ENCODE measurements around the gene RAPGEF4.

Gene RAPGEF4

GRCh38 chr2:172912266-172912665, 176.6 kb downstream of the RAPGEF4 start:
- Histone ChIP-seq H2BK12ac (ENCODE audit: low read length) (no peak overlapping the region), H4K8ac (ENCODE audit: low read depth, low read length) (no peak overlapping the region), H3K4ac (ENCODE audit: low read depth, low read length) (no peak overlapping the region), H3K4me2 (ENCODE audit: low read length) (no peak overlapping the region), H3K9me3 (ENCODE audit: insufficient read depth, low read depth, low read length) (peaks cover 2% of the 10 kb centered on the region), H3K18ac (ENCODE audit: low read length) (no peak overlapping the region), H3K4me3 (ENCODE audit: low read depth, low read length) (no peak overlapping the region), H4K91ac (ENCODE audit: low read depth, low read length) (no peak overlapping the region), H4K12ac (ENCODE audit: low read depth, low read length) (no peak overlapping the region), H2AFZ (ENCODE audit: insufficient read depth, low read length, poor library complexity) (no peak overlapping the region), H2BK120ac (ENCODE audit: insufficient read depth, low read length, poor library complexity) (no peak overlapping the region), H3K23ac (ENCODE audit: low read length) (no peak overlapping the region), H3K79me1 (ENCODE audit: low read length) (no peaks in the 10 kb centered on the region), H3K4me1 (ENCODE audit: control insufficient read depth in 1 of 2, insufficient read depth in 2 of 2, low read length in 2 of 2) (no peaks in the 10 kb centered on the region), H3K27ac (ENCODE audit: low read depth, low read length) (no peak overlapping the region), H2AK5ac (ENCODE audit: low read length) (no peak overlapping the region), H2BK5ac (ENCODE audit: low read depth, low read length, poor library complexity) (no peak overlapping the region), H3K9ac (ENCODE audit: low read length) (no peak overlapping the region), H3K14ac (ENCODE audit: low read length) (no peak overlapping the region), H3K79me2 (ENCODE audit: control insufficient read depth, insufficient read depth, low read length, poor library complexity) (no peaks in the 10 kb centered on the region), H3K36me3 (ENCODE audit: control insufficient read depth in 1 of 2, insufficient read depth in 2 of 2, low read length in 2 of 2) (no peaks in the 10 kb centered on the region), H3K27me3 (ENCODE audit: insufficient read depth, low read length) (no peaks in the 10 kb centered on the region)
- whole genome bisulfite sequencing (ENCODE audit: extremely low coverage, insufficient coverage, insufficient read length): no CpG with 5 or more reads among the region's 1 CpG
- no peak for DNase-seq

DNA sequence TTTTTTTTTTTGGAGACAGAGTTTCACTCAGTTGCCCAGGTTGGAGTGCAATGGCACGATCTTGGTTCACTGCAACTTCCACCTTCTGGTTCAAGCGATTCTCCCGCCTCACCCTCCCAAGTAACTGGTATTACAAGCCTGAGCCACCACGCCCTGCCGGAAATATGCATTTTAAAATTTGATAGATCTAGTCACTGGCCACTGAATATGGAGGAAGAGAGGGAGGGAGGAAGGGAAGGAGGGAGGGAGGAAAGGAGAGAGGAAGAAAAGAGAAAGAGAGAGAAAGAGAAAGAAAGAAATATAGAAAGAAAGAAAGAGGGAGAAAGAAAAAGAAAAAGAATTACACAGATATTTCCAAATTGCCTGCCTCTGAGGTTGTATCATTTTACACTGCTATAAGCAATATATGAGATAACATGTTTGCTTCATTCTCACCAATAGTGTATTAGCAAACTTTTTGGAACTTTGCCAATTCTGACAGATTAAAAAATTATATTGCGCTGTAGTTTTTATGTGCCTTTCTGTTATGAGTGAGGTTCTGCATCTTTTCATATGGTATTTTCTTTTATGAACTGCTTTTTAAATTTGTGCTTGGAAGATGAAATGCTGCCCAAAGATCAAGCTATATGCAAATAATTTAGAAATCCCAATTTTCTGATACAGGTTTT, 178.8 kb downstream of the RAPGEF4 start:
- H2AFZ ChIP-seq (ENCODE audit: insufficient read depth, low read length, poor library complexity): no peak overlapping the region
- H3K18ac ChIP-seq (ENCODE audit: low read length): no peak overlapping the region
- H3K4ac ChIP-seq (ENCODE audit: low read depth, low read length): no peak overlapping the region
- WGBS (ENCODE audit: extremely low coverage, insufficient coverage, insufficient read length): no CpG with 5 or more reads among the region's 6 CpGs
- no peaks in the 10 kb centered on the region for H3K27me3 ChIP-seq (ENCODE audit: insufficient read depth, low read length)
- no peak overlapping the region for H2BK5ac ChIP-seq (ENCODE audit: low read depth, low read length, poor library complexity)
- no peaks in the 10 kb centered on the region for H3K79me1 ChIP-seq (ENCODE audit: low read length)
- no peak overlapping the region for H3K9ac ChIP-seq (ENCODE audit: low read length)
- H3K4me3 ChIP-seq (ENCODE audit: low read depth, low read length): no peak overlapping the region
- H4K91ac ChIP-seq (ENCODE audit: low read depth, low read length): no peak overlapping the region
- no peak overlapping the region for H3K27ac ChIP-seq (ENCODE audit: low read depth, low read length)
- H4K8ac ChIP-seq (ENCODE audit: low read depth, low read length): no peak overlapping the region
- H3K4me2 ChIP-seq (ENCODE audit: low read length): no peak overlapping the region
- no peak overlapping the region for H4K12ac ChIP-seq (ENCODE audit: low read depth, low read length)
- no peak overlapping the region for H2BK12ac ChIP-seq (ENCODE audit: low read length)
- no peak overlapping the region for H3K14ac ChIP-seq (ENCODE audit: low read length)
- H3K79me2 ChIP-seq (ENCODE audit: control insufficient read depth, insufficient read depth, low read length, poor library complexity): no peaks in the 10 kb centered on the region
- no peak overlapping the region for H3K23ac ChIP-seq (ENCODE audit: low read length)
- H2BK120ac ChIP-seq (ENCODE audit: insufficient read depth, low read length, poor library complexity): no peak overlapping the region
- H3K9me3 ChIP-seq (ENCODE audit: insufficient read depth, low read depth, low read length): no peaks in the 10 kb centered on the region
- H3K4me1 ChIP-seq (ENCODE audit: control insufficient read depth in 1 of 2, insufficient read depth in 2 of 2, low read length in 2 of 2): no peaks in the 10 kb centered on the region
- no peak overlapping the region for H2AK5ac ChIP-seq (ENCODE audit: low read length)
- H3K36me3 ChIP-seq (ENCODE audit: control insufficient read depth in 1 of 2, insufficient read depth in 2 of 2, low read length in 2 of 2): no peaks in the 10 kb centered on the region
- DNase-seq: no peak

- H2BK12ac ChIP-seq (ENCODE audit: low read length): no peak overlapping the region
- no peak for DNase-seq
- H4K91ac ChIP-seq (ENCODE audit: low read depth, low read length): no peak overlapping the region
- H3K4me3 ChIP-seq (ENCODE audit: low read depth, low read length): no peak overlapping the region
- no peaks in the 10 kb centered on the region for H3K79me2 ChIP-seq (ENCODE audit: control insufficient read depth, insufficient read depth, low read length, poor library complexity)
- WGBS (ENCODE audit: extremely low coverage, insufficient coverage, insufficient read length): no CpG with 5 or more reads among the region's 3 CpGs
- no peak overlapping the region for H2AFZ ChIP-seq (ENCODE audit: insufficient read depth, low read length, poor library complexity)
- no peak overlapping the region for H3K4ac ChIP-seq (ENCODE audit: low read depth, low read length)
- no peak overlapping the region for H3K4me2 ChIP-seq (ENCODE audit: low read length)
- H4K12ac ChIP-seq (ENCODE audit: low read depth, low read length): no peak overlapping the region
- no peak overlapping the region for H3K23ac ChIP-seq (ENCODE audit: low read length)
- no peaks in the 10 kb centered on the region for H3K79me1 ChIP-seq (ENCODE audit: low read length)
- no peaks in the 10 kb centered on the region for H3K4me1 ChIP-seq (ENCODE audit: control insufficient read depth in 1 of 2, insufficient read depth in 2 of 2, low read length in 2 of 2)
- no peaks in the 10 kb centered on the region for H3K9me3 ChIP-seq (ENCODE audit: insufficient read depth, low read depth, low read length)
- no peak overlapping the region for H2AK5ac ChIP-seq (ENCODE audit: low read length)
- H3K36me3 ChIP-seq (ENCODE audit: control insufficient read depth in 1 of 2, insufficient read depth in 2 of 2, low read length in 2 of 2): no peaks in the 10 kb centered on the region
- H3K27me3 ChIP-seq (ENCODE audit: insufficient read depth, low read length): no peaks in the 10 kb centered on the region
- H3K9ac ChIP-seq (ENCODE audit: low read length): no peak overlapping the region
- no peak overlapping the region for H2BK120ac ChIP-seq (ENCODE audit: insufficient read depth, low read length, poor library complexity)
- no peak overlapping the region for H2BK5ac ChIP-seq (ENCODE audit: low read depth, low read length, poor library complexity)
- no peak overlapping the region for H3K27ac ChIP-seq (ENCODE audit: low read depth, low read length)
- H4K8ac ChIP-seq (ENCODE audit: low read depth, low read length): no peak overlapping the region
- H3K18ac ChIP-seq (ENCODE audit: low read length): no peak overlapping the region
- no peak overlapping the region for H3K14ac ChIP-seq (ENCODE audit: low read length)
Measured at GRCh38 chr2:172917716-172918115, 182.1 kb downstream of the RAPGEF4 start.

- H4K91ac ChIP-seq (ENCODE audit: low read depth, low read length): no peak overlapping the region
Measured at GRCh38 chr2:172919732-172920131, 184.1 kb downstream of the RAPGEF4 start.

More at GRCh38 chr2:172919732-172920131, 184.1 kb downstream of the RAPGEF4 start:
- H3K9ac ChIP-seq (ENCODE audit: low read length): no peak overlapping the region
- H3K18ac ChIP-seq (ENCODE audit: low read length): no peak overlapping the region
- no peak overlapping the region for H2AK5ac ChIP-seq (ENCODE audit: low read length)
- H4K12ac ChIP-seq (ENCODE audit: low read depth, low read length): no peak overlapping the region
- H3K4me1 ChIP-seq (ENCODE audit: control insufficient read depth in 1 of 2, insufficient read depth in 2 of 2, low read length in 2 of 2): no peaks in the 10 kb centered on the region
- no peak overlapping the region for H2AFZ ChIP-seq (ENCODE audit: insufficient read depth, low read length, poor library complexity)
- H3K9me3 ChIP-seq (ENCODE audit: insufficient read depth, low read depth, low read length): no peaks in the 10 kb centered on the region
- H2BK5ac ChIP-seq (ENCODE audit: low read depth, low read length, poor library complexity): no peak overlapping the region
- no peak overlapping the region for H3K4me2 ChIP-seq (ENCODE audit: low read length)
- H3K23ac ChIP-seq (ENCODE audit: low read length): no peak overlapping the region
- WGBS (ENCODE audit: extremely low coverage, insufficient coverage, insufficient read length): no CpG with 5 or more reads among the region's 5 CpGs
- H3K79me1 ChIP-seq (ENCODE audit: low read length): no peaks in the 10 kb centered on the region
- H3K36me3 ChIP-seq (ENCODE audit: control insufficient read depth in 1 of 2, insufficient read depth in 2 of 2, low read length in 2 of 2): no peaks in the 10 kb centered on the region
- H3K14ac ChIP-seq (ENCODE audit: low read length): no peak overlapping the region
- no peak overlapping the region for H2BK12ac ChIP-seq (ENCODE audit: low read length)
- no peaks in the 10 kb centered on the region for H3K79me2 ChIP-seq (ENCODE audit: control insufficient read depth, insufficient read depth, low read length, poor library complexity)
- no peak overlapping the region for H2BK120ac ChIP-seq (ENCODE audit: insufficient read depth, low read length, poor library complexity)
- DNase-seq: no peak
- no peaks in the 10 kb centered on the region for H3K27me3 ChIP-seq (ENCODE audit: insufficient read depth, low read length)
- H4K8ac ChIP-seq (ENCODE audit: low read depth, low read length): no peak overlapping the region
- H3K27ac ChIP-seq (ENCODE audit: low read depth, low read length): no peak overlapping the region
- no peak overlapping the region for H3K4ac ChIP-seq (ENCODE audit: low read depth, low read length)
- H3K4me3 ChIP-seq (ENCODE audit: low read depth, low read length): no peak overlapping the region

Measured in trophoblast cell (in vitro differentiated cells and primary cell).